ENCODE data around the gene EDAR.

DNA sequence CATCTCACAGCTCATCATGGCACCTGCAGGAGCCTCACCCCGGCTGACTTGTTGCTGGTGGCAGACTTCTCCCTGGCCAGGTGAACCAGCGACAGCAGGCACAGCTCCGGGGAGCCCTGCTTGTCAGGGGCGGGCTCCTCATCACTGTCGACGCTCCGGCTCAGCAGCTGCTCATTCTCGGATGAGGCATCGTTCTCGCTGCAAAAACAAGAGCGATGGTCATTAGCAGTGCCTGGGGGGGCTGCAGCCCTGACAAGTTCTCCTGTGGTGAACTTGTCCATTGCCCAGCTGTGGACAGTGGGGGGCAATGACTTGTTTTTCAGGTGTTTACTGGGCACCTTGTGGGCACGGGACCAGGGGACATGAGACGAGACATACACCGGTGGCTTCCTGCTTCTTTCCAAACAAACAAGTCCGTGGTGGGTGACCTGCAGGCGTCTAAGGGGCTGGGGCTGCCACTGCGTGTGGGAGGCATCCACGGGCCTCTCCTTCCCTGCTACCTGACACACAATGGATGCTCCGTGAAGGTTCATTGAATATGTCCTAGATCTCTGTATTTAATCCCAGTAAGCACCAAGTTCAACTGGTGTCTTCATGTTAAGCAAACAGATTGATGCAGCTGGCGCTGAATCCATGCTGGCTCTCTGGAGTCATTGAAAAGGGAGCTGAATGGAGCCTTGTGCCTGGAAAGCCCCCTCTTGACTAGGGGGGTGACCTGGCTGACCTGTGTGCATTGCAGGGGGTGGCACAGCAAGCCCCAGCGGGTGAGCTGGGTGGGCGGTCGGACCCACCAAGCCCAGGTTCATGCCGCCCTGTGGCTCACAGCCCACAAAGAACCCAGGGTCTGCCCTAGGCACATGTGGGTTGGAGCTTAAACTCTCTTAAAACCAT is 81.0 kb downstream of the EDAR start:
- TF ChIP-seq, protein P1, sequence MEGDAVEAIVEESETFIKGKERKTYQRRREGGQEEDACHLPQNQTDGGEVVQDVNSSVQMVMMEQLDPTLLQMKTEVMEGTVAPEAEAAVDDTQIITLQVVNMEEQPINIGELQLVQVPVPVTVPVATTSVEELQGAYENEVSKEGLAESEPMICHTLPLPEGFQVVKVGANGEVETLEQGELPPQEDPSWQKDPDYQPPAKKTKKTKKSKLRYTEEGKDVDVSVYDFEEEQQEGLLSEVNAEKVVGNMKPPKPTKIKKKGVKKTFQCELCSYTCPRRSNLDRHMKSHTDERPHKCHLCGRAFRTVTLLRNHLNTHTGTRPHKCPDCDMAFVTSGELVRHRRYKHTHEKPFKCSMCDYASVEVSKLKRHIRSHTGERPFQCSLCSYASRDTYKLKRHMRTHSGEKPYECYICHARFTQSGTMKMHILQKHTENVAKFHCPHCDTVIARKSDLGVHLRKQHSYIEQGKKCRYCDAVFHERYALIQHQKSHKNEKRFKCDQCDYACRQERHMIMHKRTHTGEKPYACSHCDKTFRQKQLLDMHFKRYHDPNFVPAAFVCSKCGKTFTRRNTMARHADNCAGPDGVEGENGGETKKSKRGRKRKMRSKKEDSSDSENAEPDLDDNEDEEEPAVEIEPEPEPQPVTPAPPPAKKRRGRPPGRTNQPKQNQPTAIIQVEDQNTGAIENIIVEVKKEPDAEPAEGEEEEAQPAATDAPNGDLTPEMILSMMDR (optimal IDR thresholded peaks at IDR 0.05 in 1 of 3, IDR thresholded peaks at IDR 0.05 in 1 of 3, conservative IDR thresholded peaks at IDR 0.05 in 1 of 3; ENCODE audit: extremely low read depth in 1 of 3, insufficient read depth in 2 of 3, low read length in 3 of 3), result no peak
- no peak for TF ChIP-seq EZH2 (IDR thresholded peaks at IDR 0.05; ENCODE audit: low read length)
